GM10266 (cell line): Measurements from ENCODE around the gene MINPP1.
A peak's percentile ranks its signal among the peaks of the same experiment; 100 is the strongest.

Source experiments
- DNase-seq: peaks from one replicate; pipeline ENCODE4 v3.0.0; 2012; ENCODE audit errors: extremely low spot score
- CTCF ChIP-seq: IDR thresholded peaks from 2 replicates; pipeline ENCODE4 v1.5.1; 2012; ENCODE audit warnings: mild to moderate bottlenecking, low read depth; ENCODE audit not compliant: control insufficient read depth, insufficient read depth; ENCODE audit errors: missing control alignments

Gene MINPP1

GRCh38 chr10:87511526-87511925 lies 6.8 kb downstream of the MINPP1 start:
- no peak for DNase-seq
- no peak for TF ChIP-seq CTCF

- TF ChIP-seq CTCF: no peak
- no peak for DNase-seq
Observed at GRCh38 chr10:87518937-87519336, 14.2 kb downstream of the MINPP1 start.

- DNase-seq: peak; percentile 24
- TF ChIP-seq CTCF: no peak
Observed at GRCh38 chr10:87519582-87519981, 14.9 kb downstream of the MINPP1 start.

- no peak for DNase-seq
- TF ChIP-seq CTCF: no peak
Observed at GRCh38 chr10:87523731-87524130, 19.0 kb downstream of the MINPP1 start.

GRCh38 chr10:87524296-87524695 lies 19.6 kb downstream of the MINPP1 start:
- no peak for DNase-seq
- no peak for TF ChIP-seq CTCF

- DNase-seq: no peak
- no peak for TF ChIP-seq CTCF
Observed at GRCh38 chr10:87531908-87532622, 27.4 kb downstream of the MINPP1 start.

- DNase-seq: no peak
- no peak for TF ChIP-seq CTCF
Observed at GRCh38 chr10:87532696-87533095, 28.0 kb downstream of the MINPP1 start.
